ENCODE results near the gene ANTXRL. TPM values are rescaled to one million over a fixed set of nuclear protein-coding genes. Genes with fewer than 3 reads are reported as not detected.
A peak's percentile ranks its signal among the peaks of the same experiment; 100 is the strongest.

The ANTXRL gene
- total and polyA plus RNA-seq, 2 of the 8 experiments (the other 6 are each of a cell fraction or from before 2014, with no cell fraction given), result not detected

GRCh38 chr10:46250898-46251856 lies 35.6 kb upstream of the ANTXRL start:
- ChIA-PET POLR2A (ENCODE audit: partially characterized antibody) (no interaction called here), CTCF (ENCODE audit: partially characterized antibody) (interaction anchor here (0.8 to 9.2 kb wide), 3 partner anchors 9 to 24 kb away, joined by 3 to 99 read pairs (median 5); no protein-coding TSS in a partner anchor)
- H4K8ac ChIP-seq (ENCODE audit: extremely low read depth, insufficient read depth, low read length), result peak overlapping the region; percentile 14; the same call in 1 of the 2 replicates
- H3K18ac ChIP-seq (ENCODE audit: extremely low read depth, low read length), result no peak overlapping the region
- H3K79me2 ChIP-seq (ENCODE audit: control insufficient read depth in 1 of 2, insufficient read depth in 2 of 2, low read length in 2 of 2), result no peaks in the 10 kb centered on the region
- no peak overlapping the region for H3K23ac ChIP-seq (ENCODE audit: insufficient read length)
- no peak overlapping the region for H2AK5ac ChIP-seq (ENCODE audit: low read depth, low read length)
- H2AFZ ChIP-seq (ENCODE audit: low read length), result no peak overlapping the region
- H3K27ac ChIP-seq (ENCODE audit: low read depth, low read length), result no peak overlapping the region
- no peak overlapping the region for H2BK20ac ChIP-seq (ENCODE audit: low read length)
- no peak overlapping the region for H3K9ac ChIP-seq (replicated peaks in 1 of 4; ENCODE audit: extremely low read depth in 1 of 4, low read depth in 3 of 4, low read length in 3 of 4)
- no peak overlapping the region for H2BK120ac ChIP-seq (replicated peaks; ENCODE audit: low read depth, low read length)
- no peak overlapping the region for H4K91ac ChIP-seq (replicated peaks; ENCODE audit: insufficient read length, low read length)
- H2BK5ac ChIP-seq (ENCODE audit: low read depth, low read length), result no peak overlapping the region
- no peaks in the 10 kb centered on the region for H3K23me2 ChIP-seq (ENCODE audit: low read depth, low read length)
- H3K9me3 ChIP-seq (ENCODE audit: insufficient read depth in 2 of 2, low read depth in 1 of 2, low read length in 1 of 2), result no peaks in the 10 kb centered on the region
- H3K4me2 ChIP-seq (ENCODE audit: insufficient read depth in 1 of 2, low read depth in 2 of 2, low read length in 2 of 2), result no peak overlapping the region
- TF ChIP-seq YY1 (IDR thresholded peaks at IDR 0.05; ENCODE audit: low read depth, low read length) (no peak), RAD21 (IDR thresholded peaks at IDR 0.05 in 1 of 2, conservative IDR thresholded peaks at IDR 0.05 in 1 of 2; ENCODE audit: low read depth in 2 of 2, low read length in 2 of 2) (no peak), TCF12 (IDR thresholded peaks at IDR 0.05; ENCODE audit: low read depth, low read length) (no peak), CEBPB (IDR thresholded peaks at IDR 0.05; ENCODE audit: low read depth, low read length) (no peak)
- H3K56ac ChIP-seq (replicated peaks; ENCODE audit: insufficient read length, low read depth, low read length), result no peak overlapping the region
- H2BK15ac ChIP-seq (ENCODE audit: low read length), result no peak overlapping the region
- no peaks in the 10 kb centered on the region for H3K27me3 ChIP-seq (replicated peaks in 1 of 4; ENCODE audit: control insufficient read depth in 3 of 4, extremely low read depth in 1 of 4, insufficient read depth in 3 of 4, low read length in 3 of 4)
- H3K36me3 ChIP-seq (ENCODE audit: control insufficient read depth in 2 of 4, insufficient read depth in 4 of 4, low read length in 3 of 4), result no peaks in the 10 kb centered on the region
- no peak overlapping the region for H3K14ac ChIP-seq (ENCODE audit: insufficient read length)
- H4K20me1 ChIP-seq (replicated peaks in 1 of 2; ENCODE audit: control insufficient read depth in 1 of 2, insufficient read depth in 2 of 2, low read length in 2 of 2), result no peaks in the 10 kb centered on the region
- H3K4me1 ChIP-seq (replicated peaks in 1 of 4; ENCODE audit: control insufficient read depth in 3 of 4, insufficient read depth in 4 of 4, low read length in 3 of 4), result peaks cover 0 to 2% (median 0%) of the 10 kb centered on the region in 4 experiments; a peak in 2 of 7 replicates
- FAIRE-seq, result no peak
- H4K5ac ChIP-seq (ENCODE audit: insufficient read length, low read depth, low read length), result no peak overlapping the region
- H3K4me3 ChIP-seq (ENCODE audit: extremely low read depth in 1 of 4, insufficient read depth in 2 of 4, low read depth in 3 of 4, low read length in 4 of 4), result no peak overlapping the region
- H3K79me1 ChIP-seq (ENCODE audit: low read depth, low read length), result no peaks in the 10 kb centered on the region
- WGBS, 2 experiments (ENCODE audit: extremely low coverage in 1 of 2, insufficient coverage in 1 of 2, insufficient read length in 1 of 2, insufficient replicate concordance in 2 of 2, low coverage in 1 of 2, low lambda C conversion rate in 2 of 2, missing lambda C conversion rate in 1 of 2), result 90% methylated on average over 9 of the region's 9 CpGs; no CpG with 5 or more reads in 1 of the 2 experiments
- no peak overlapping the region for H3K4ac ChIP-seq (replicated peaks; ENCODE audit: insufficient read length, low read depth, low read length)
- no peak overlapping the region for H2BK12ac ChIP-seq (ENCODE audit: low read depth, low read length)
- peak in 1 of 2 experiments; percentile 45 for DNase-seq (ENCODE audit: low read depth in 1 of 2, low spot score in 2 of 2)

All from H1 (cell line).